Measurements from ENCODE around the gene CSMD2.

Gene CSMD2

GRCh38 chr1:33623811-33624210 is 541.2 kb downstream of the CSMD2 start:
- DNase-seq = no peak

DNA sequence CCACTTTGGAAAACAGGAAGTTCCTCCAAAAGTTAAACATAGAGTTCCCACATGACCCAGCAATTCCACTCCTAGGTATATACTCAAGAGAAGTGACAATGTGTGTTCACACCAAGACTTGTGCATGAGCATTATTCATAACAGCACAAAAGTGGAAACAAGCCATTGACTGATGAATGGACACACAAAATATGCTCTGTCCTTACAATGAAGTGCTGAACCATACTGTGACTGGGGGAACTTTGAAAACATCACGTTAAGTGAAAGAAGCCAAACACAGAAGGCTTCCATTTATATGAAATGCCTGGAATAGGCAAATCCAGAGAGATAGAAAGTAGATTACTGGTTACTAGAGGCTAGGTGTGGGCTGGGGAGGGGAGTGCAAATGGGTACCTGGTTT is 542.3 kb downstream of the CSMD2 start:
- no peak for DNase-seq

GRCh38 chr1:33618636-33619035 is 546.4 kb downstream of the CSMD2 start:
- no peak for DNase-seq

DNA sequence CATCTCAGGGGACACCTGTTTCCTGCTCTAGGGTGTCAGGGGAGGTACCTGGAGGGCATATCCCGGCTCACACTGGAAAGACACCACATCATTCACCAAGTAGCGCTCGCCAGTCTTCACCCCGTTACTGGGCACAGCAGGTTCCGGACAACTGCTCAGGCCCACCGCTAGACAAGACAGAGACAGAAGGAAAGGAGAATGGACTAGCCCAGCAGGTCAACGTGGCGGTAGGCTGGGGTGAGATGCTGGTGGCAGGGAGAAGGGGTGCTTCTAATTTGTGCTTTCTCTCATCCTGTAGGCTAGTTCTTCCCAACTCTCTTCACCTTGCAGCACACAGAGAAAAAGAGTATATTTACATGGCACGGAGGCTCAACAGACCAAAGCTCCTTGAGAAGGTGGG is 547.6 kb downstream of the CSMD2 start:
- no peak for DNase-seq

DNA sequence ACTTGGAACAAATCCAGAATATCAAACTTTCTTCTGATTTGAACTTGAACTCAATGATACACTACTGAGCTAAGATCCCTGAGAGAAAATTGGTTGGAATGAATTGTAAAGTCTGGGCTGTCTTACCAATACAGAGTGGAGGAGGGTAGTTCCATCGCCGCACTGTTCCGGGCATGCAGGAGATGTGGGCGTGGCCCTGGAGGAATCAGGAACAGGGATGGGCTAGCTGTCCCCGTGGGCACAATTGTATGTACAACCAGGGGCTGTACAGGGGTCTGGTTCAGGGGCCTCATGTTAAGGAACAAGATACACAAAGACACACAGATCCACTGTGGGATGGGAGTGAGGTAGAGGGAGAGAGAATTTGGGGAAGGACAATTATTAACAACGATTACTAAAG is 548.2 kb downstream of the CSMD2 start:
- DNase-seq = no peak

DNA sequence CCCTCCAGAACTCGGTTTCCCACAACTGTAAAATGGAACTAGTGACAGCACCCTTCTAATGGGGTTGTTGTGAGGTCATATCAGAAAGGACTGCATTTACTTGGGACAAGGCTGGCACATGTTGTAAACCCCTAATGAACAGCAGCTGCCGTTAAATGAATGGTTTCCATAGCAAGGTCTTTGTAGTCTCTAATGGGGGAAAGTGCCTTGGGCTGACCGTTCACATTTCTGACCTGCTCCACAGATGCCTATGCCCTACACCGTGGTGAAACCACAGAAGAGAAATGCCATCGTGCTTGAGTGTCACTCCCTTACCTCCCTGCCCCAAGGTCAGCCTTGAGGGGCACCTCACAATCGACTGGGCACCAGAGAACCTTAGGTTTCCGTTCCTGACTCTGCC is 549.5 kb downstream of the CSMD2 start:
- no peak for DNase-seq

- no peak for DNase-seq
These were observed 554.1 kb downstream of the CSMD2 start for GRCh38 chr1:33610864-33611455.

GRCh38 chr1:33610391-33610790 is 554.6 kb downstream of the CSMD2 start:
- DNase-seq = no peak

DNA sequence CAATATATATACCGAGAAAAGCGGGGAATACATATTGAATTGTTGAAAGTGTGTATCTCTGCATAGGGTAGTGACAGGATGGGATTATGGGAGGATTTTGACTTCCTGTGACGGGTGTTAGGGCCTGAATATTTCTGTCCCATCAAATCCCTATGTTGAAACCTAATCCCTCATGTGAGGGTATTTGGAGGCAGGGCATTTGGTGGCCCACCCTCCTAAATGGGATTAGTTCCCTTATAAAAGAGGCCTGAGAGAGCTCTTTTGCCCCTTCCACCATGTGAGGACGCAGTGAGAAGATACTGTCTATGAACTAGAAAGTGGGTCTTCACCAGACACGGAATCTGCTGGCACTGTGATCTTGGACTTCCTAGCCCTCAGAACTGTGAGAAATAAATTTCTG is 555.3 kb downstream of the CSMD2 start:
- no peak for DNase-seq

DNA sequence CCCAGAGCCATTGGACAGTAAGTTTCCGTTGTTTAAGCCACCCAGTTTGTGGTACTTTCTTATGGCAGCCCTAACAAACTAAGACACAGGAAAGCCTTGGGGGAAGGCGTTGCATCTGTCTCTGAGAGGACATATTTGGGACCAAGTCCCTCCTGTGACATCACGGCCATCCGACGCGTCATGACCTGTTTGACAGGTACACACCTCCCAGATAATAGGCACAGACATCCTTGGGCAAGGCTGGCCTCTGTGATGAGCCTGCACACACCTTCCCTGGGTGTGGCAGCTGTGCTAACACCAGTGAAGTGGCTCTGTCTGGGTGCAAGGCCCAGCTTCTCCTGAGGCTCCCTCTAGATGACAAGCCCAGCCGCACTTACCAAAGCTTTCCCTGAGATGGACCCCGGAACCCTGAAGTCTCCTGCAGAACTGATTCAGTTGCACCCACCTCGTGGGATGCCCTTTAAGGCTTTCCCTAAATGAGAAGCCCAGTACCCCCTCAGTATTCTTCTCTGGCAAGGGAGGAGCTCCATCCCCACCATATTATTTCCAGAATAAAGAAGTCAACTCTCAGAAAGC is 556.1 kb downstream of the CSMD2 start:
- DNase-seq = no peak

DNA sequence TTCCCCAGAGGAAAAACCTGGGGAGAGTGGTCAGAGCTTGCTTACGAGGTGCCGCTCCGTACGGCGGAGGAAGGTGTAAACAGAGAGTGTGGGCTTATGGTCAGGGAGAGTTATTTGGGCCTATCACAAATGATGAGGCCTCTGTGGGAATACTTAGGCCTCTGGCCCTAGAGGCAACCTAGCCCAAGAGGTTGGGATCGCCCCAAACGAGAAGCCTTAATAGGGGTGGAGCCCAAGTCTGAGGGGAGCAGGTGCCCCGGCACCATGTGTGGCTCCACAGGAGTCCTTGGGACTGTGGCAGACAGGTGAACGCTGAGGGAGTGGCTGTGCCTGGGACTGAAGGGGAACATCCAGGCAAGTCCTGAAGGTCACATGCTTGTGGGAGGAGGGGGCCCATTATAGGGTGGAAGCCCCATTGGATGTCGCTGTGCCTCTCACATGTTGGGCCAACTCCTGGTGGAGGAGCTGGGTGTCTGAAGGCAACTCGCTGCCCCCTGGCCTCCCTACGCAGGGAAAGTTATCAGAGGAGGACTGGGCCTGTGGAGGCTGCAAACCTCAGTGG is 557.5 kb downstream of the CSMD2 start:
- no peak for DNase-seq

GRCh38 chr1:33606272-33606671 is 558.8 kb downstream of the CSMD2 start:
- DNase-seq = no peak

GRCh38 chr1:33602271-33602670 is 562.8 kb downstream of the CSMD2 start:
- DNase-seq = no peak

GRCh38 chr1:33601751-33602150 is 563.3 kb downstream of the CSMD2 start:
- no peak for DNase-seq

GRCh38 chr1:33599516-33600115 is 565.4 kb downstream of the CSMD2 start:
- DNase-seq = no peak

DNA sequence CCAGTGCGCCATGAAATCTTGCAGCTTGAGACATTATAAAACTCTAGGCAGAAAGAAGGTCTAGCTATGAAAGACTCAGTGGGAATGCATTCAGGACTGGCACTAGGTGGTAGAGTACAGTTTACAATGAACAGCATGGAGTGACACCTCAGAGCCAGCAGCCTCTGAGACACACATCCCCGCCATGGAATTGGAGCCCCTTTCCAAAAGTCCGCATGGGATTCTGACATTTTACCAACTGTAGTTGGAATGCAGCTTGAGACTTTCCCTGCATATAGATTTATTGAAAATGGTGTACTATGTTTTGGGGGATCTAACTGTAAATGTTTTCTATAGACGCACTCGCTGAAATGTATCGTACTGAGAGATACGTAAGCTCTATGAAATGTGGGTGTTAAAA is 576.3 kb downstream of the CSMD2 start:
- no peak for DNase-seq

DNA sequence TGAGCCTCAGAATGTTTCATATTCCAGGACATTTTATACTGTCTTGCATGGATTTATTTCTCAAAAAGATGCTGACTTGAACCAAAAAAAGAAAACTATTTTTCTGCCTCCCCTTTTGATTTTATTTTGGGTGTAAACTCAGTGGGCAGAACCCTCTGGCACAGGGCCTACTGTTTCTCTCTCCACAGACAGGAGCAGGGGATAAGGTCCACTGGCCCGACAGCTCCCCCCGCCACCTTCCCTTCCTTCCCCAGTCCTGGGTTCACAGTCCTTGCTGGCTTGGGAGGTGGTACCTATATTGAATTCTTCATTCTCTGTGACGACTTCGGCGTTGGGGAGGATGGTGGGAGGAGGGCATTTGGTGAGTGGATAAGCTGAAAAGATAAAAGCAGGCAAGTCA is 578.2 kb downstream of the CSMD2 start:
- no peak for DNase-seq

- DNase-seq = no peak
These were observed 578.9 kb downstream of the CSMD2 start for GRCh38 chr1:33586106-33586505.

- no peak for DNase-seq
These were observed 581.5 kb downstream of the CSMD2 start for GRCh38 chr1:33583567-33583966.

GRCh38 chr1:33578557-33579448 is 586.2 kb downstream of the CSMD2 start:
- DNase-seq = no peak

GRCh38 chr1:33577663-33578062 is 587.4 kb downstream of the CSMD2 start:
- no peak for DNase-seq

GRCh38 chr1:33576821-33577599 is 588.0 kb downstream of the CSMD2 start:
- DNase-seq = no peak

All from NCI-H1436 treated with DMSO at 0.1 percent for 48 hours (cell line).